ENCODE measurements around the gene HAO2. TPM values are rescaled to one million over a fixed set of nuclear protein-coding genes. Genes with fewer than 3 reads are reported as not detected.

Gene HAO2
- total and polyA plus RNA-seq, 5 donors from 2014 or later, result not detected

Other genes with a start within 250 kb of the HAO2 start
- gene WARS2, start 228.1 kb upstream of the HAO2 start, total RNA-seq, result 23.0 TPM
- 10 to 100 TPM; 13.9 to 17.4 (median 16.8) TPM for gene WARS2, start 228.1 kb upstream of the HAO2 start, polyA plus RNA-seq
- not detected for gene HSD3B2, start 46.4 kb downstream of the HAO2 start, total RNA-seq
- not detected for gene HSD3B2, start 46.4 kb downstream of the HAO2 start, polyA plus RNA-seq
- not detected for gene HSD3B1, start 138.4 kb downstream of the HAO2 start, total RNA-seq
- not detected for gene HSD3B1, start 138.4 kb downstream of the HAO2 start, polyA plus RNA-seq